A549 (cell line): ENCODE measurements around the gene CTNND2. TPM values are rescaled to one million over a fixed set of nuclear protein-coding genes. Genes with fewer than 3 reads are reported as not detected.

Source experiments
- ATAC-seq, 2 experiments: fragments of 200-7000 bp in 1 of 2; fragments of >200 bp in 1 of 2; cut with Nextera tagmentation in 1 of 2; cut with Tn5 transposase in 1 of 2; 3 replicates each; pipeline versions ENCODE4 v1.8.0 to v1.9.1; 2018 to 2020; ENCODE audit warnings: mild to moderate bottlenecking in 1 of 2, moderate library complexity in 1 of 2
- CTCF ChIA-PET: fragments of 300-600 bp; sonication (Branson Sonifier 250); formaldehyde crosslinking; extraction: SDS; loops from one replicate; lab custom pipeline; 2021; ENCODE audit warnings: antibody characterized with exemption, inconsistent platforms; lab: Yijun Ruan, JAX
- POLR2A ChIA-PET: fragments of 350-600 bp; formaldehyde crosslinking; extraction: SDS; loops from one replicate; lab custom pipeline; 2021; ENCODE audit warnings: antibody characterized with exemption, inconsistent platforms; lab: Yijun Ruan, JAX
- DNase-seq, 2 experiments: peaks; one replicate each; pipeline versions ENCODE4 v3.0.0 to v3.0.0-alpha.2; 2011 to 2016; ENCODE audit warnings: low read depth in 1 of 2, low spot score in 1 of 2
- FAIRE-seq: peaks from 2 replicates; lab custom pipeline; 2011; peaks lifted over from hg19 to GRCh38; lab: Jason Lieb, UNC
- H3K27ac ChIP-seq, 2 experiments: fragments of >200 bp; sonication (Bioruptor Twin); formaldehyde crosslinking; 3 replicates each; pipeline ENCODE4 v1.5.1; 2016 to 2017
- H3K4me1 ChIP-seq: fragments of >200 bp; sonication (Bioruptor Twin); formaldehyde crosslinking; 3 replicates; pipeline ENCODE4 v1.6.1; 2016
- H3K4me2 ChIP-seq: fragments of >200 bp; sonication (Bioruptor Twin); formaldehyde crosslinking; 3 replicates; pipeline ENCODE4 v1.6.1; 2016
- H3K4me3 ChIP-seq: fragments of >200 bp; sonication (Bioruptor Twin); formaldehyde crosslinking; 3 replicates; pipeline ENCODE4 v1.5.1; 2016
- H3K9me3 ChIP-seq: fragments of >200 bp; sonication (Bioruptor Twin); formaldehyde crosslinking; 3 replicates; pipeline ENCODE4 v1.6.1; 2016
- CBX2 ChIP-seq: fragments of 200-600 bp; sonication (generic); IDR thresholded peaks from 2 replicates; pipeline ENCODE4 v1.6.1; 2016; ENCODE audit warnings: low read depth, mild to moderate bottlenecking, borderline replicate concordance
- CBX8 ChIP-seq: fragments of 200-600 bp; sonication (generic); IDR thresholded peaks from 2 replicates; pipeline ENCODE4 v1.6.1; 2016
- CEBPB ChIP-seq, 2 experiments: fragments of >200 bp in 1 of 2; sonication (Bioruptor Twin) in 1 of 2; formaldehyde crosslinking in 1 of 2; IDR thresholded peaks; 2 replicates each; pipeline ENCODE4 v1.6.1; 2012 to 2016
- EP300 ChIP-seq, 2 experiments: fragments of >200 bp; sonication (Bioruptor Twin); formaldehyde crosslinking; IDR thresholded peaks; 2 replicates in 1 of 2; 3 replicates in 1 of 2; pipeline ENCODE4 v1.6.1; 2016 to 2017
- FOSB ChIP-seq: fragments of 250-450 bp; sonication (Bioruptor Pico); IDR thresholded peaks from 2 replicates; pipeline ENCODE4 v1.5.0; 2020; ENCODE audit warnings: mild to moderate bottlenecking, moderate library complexity
- HEYL ChIP-seq: fragments of 250-450 bp; sonication (Bioruptor Pico); IDR thresholded peaks from 2 replicates; pipeline ENCODE4 v1.8.0; 2021; ENCODE audit warnings: mild to moderate bottlenecking, moderate library complexity
- HOXB13 ChIP-seq: fragments of 250-450 bp; sonication (Bioruptor Pico); IDR thresholded peaks from 2 replicates; pipeline ENCODE4 v1.5.0; 2020; ENCODE audit warnings: low read depth, mild to moderate bottlenecking, moderate library complexity
- JUNB ChIP-seq: fragments of >200 bp; sonication (Bioruptor Twin); formaldehyde crosslinking; IDR thresholded peaks from 2 replicates; pipeline ENCODE4 v1.6.1; 2016
- KDM1A ChIP-seq: fragments of 200-600 bp; sonication (generic); IDR thresholded peaks from 2 replicates; pipeline ENCODE4 v1.6.1; 2016; ENCODE audit warnings: low read depth, mild to moderate bottlenecking
- KDM5A ChIP-seq: fragments of 200-600 bp; sonication (generic); IDR thresholded peaks from 2 replicates; pipeline ENCODE4 v1.6.1; 2016; ENCODE audit warnings: antibody characterized with exemption, mild to moderate bottlenecking
- MAZ ChIP-seq: fragments of 150-350 bp; IDR thresholded peaks from 2 replicates; pipeline ENCODE4 v1.6.1; 2014; ENCODE audit warnings: antibody characterized with exemption, low read depth, low read length, borderline replicate concordance
- MYC ChIP-seq: IDR thresholded peaks from 2 replicates; pipeline ENCODE4 v1.6.1; 2012; ENCODE audit warnings: mild to moderate bottlenecking, inconsistent platforms, low read length, improper control_type of control experiment, borderline replicate concordance
- NPAS2 ChIP-seq: fragments of 250-450 bp; sonication (Bioruptor Pico); IDR thresholded peaks from 2 replicates; pipeline ENCODE4 v1.8.0; 2022; ENCODE audit warnings: mild to moderate bottlenecking, moderate library complexity, borderline replicate concordance
- PHF8 ChIP-seq: fragments of 200-600 bp; sonication (generic); IDR thresholded peaks from 2 replicates; pipeline ENCODE4 v1.6.1; 2016; ENCODE audit warnings: low read depth, mild to moderate bottlenecking, antibody characterized with exemption, moderate library complexity, borderline replicate concordance
- POLR2AphosphoS2 ChIP-seq: conservative IDR thresholded peaks from 2 replicates; pipeline ENCODE4 v1.6.1; 2012; ENCODE audit warnings: low read length, improper control_type of control experiment, inconsistent platforms
- RFX5 ChIP-seq: fragments of 450-650 bp; IDR thresholded peaks from 2 replicates; pipeline ENCODE4 v1.7.1; 2014; ENCODE audit warnings: antibody characterized with exemption, mild to moderate bottlenecking, moderate library complexity
- WGBS: methylation state at CpG from one replicate; pipeline ENCODE4 v1.1.6; 2017; ENCODE audit errors: missing lambda C conversion rate; 5-methylcytosine and 5-hydroxymethylcytosine counted together
- polyA plus RNA-seq, 4 experiments: library from polyadenylated mRNA; depleted of rRNA in 3 of 4; stranded (reverse); fragments of >200 nt; fragmentation: RNase III in 1 of 4; extraction: RNeasy Plus Mini Kit Qiagen cat#74134 plus additional on column Dnase treatment in 1 of 4; gene quantifications; 2 replicates in 3 of 4; 3 replicates in 1 of 4; pipeline ENCODE4 v1.2.3, GENCODE V29; 2011 to 2017
- TF ChIP-seq, protein P1 (sequence below): fragments of >200 bp; sonication (Bioruptor Twin); formaldehyde crosslinking; IDR thresholded peaks from 2 replicates; pipeline ENCODE4 v1.6.1; 2016
- TF ChIP-seq, protein P2 (sequence below): IDR thresholded peaks from 2 replicates; pipeline ENCODE4 v1.6.1; 2012; ENCODE audit warnings: low read depth, borderline replicate concordance
- TF ChIP-seq, protein P3 (sequence below): fragments of 200-600 bp; sonication (generic); IDR thresholded peaks from 2 replicates; pipeline ENCODE4 v1.6.1; 2016; ENCODE audit warnings: antibody characterized with exemption, mild to moderate bottlenecking, moderate library complexity
- TF ChIP-seq, protein P4 (sequence below): IDR thresholded peaks from 2 replicates; pipeline ENCODE4 v1.6.1; 2012
- TF ChIP-seq, protein P5 (sequence below): fragments of 250-450 bp; sonication (Bioruptor Pico); IDR thresholded peaks from 2 replicates; pipeline ENCODE4 v1.5.0; 2020; ENCODE audit warnings: low read depth, mild to moderate bottlenecking, moderate library complexity
- TF ChIP-seq, protein P6 (sequence below): fragments of >200 bp; sonication (Bioruptor Twin); formaldehyde crosslinking; IDR thresholded peaks from 3 replicates; pipeline ENCODE4 v1.5.1; 2016
- TF ChIP-seq, protein P7 (sequence below): fragments of 450-650 bp; IDR thresholded peaks from 2 replicates; pipeline ENCODE4 v1.6.1; 2014; ENCODE audit warnings: antibody characterized with exemption

Gene CTNND2
- polyA plus RNA-seq, 2 of the 4 experiments (the other 2 are of a cell fraction): not detected

DNA sequence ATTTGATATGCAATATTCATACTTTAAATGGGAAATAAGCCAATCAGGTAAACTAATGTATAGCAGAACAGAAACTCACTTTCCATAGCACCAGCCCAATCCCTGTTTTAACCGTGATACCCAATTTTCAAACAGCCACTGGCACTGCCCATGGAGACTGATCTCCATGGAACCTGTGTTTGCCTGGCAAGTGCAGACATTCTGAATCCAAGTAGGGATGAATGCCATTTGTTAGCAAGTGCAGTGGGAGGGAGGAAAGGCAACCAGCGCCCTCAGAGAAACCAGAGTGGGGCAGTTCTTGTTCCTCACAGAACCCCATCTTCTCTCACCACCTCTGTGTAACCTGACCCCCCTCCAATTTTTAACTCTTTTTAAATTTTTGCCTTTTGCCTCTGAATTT, 229.1 kb downstream of the CTNND2 start:
- FAIRE-seq (no peak), DNase-seq (no peak), ATAC-seq (no peak)
- Histone ChIP-seq H3K27ac (no peak overlapping the region), H3K9me3 (no peaks in the 10 kb centered on the region), H3K4me1 (no peaks in the 10 kb centered on the region), H3K4me3 (no peak overlapping the region), H3K4me2 (no peak overlapping the region)
- CTCF ChIA-PET: no interaction called here
- WGBS: 5% methylated on average over 2 of the region's 2 CpGs
- POLR2A ChIA-PET: no interaction called here
- no peak for TF ChIP-seq CEBPB (IDR thresholded peaks at IDR 0.05)
- no peak for TF ChIP-seq PHF8
- TF ChIP-seq POLR2AphosphoS2: no peak
- no peak for TF ChIP-seq FOSB
- no peak for TF ChIP-seq MYC
- no peak for TF ChIP-seq KDM1A
- no peak for TF ChIP-seq CBX8
- TF ChIP-seq, protein P1, sequence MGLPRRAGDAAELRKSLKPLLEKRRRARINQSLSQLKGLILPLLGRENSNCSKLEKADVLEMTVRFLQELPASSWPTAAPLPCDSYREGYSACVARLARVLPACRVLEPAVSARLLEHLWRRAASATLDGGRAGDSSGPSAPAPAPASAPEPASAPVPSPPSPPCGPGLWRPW: no peak

DNA sequence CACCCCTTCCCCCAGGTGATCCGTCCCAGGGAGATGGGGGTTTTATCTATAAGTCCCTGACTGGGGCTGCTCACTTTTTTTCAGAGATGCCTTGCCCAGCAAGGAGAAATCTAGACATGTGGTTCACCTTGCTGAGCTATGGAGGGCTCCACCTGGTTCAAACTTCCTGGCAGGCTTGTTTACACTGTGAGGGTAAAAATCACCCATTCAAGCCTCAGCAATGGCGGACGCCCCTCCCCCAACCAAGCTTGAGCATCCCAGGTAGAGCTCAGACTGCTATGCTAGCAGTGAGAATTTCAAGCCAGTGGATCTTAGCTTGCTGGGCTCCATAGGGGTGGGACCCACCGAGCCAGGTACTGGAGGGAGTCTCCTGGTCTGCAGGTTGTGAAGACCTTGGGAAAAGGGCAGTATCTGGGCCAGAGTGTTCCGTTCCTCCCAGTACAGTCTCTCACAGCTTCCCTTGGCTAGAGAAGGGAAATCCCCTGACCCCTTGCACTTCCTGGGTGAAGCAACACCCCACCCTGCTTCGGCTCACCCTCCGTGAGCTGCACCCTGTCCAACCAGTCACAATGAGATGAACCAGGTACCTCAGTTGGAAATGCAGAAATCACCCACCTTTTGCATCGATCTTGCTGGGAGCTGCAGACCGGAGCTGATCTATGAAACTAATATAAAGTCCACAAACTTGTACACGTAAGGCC, 231.7 kb downstream of the CTNND2 start:
- no peaks in the 10 kb centered on the region for H3K4me1 ChIP-seq
- 14% methylated on average over 8 of the region's 10 CpGs for WGBS
- no peak overlapping the region for H3K27ac ChIP-seq
- H3K4me3 ChIP-seq: no peak overlapping the region
- ChIA-PET POLR2A (no interaction called here), CTCF (no interaction called here)
- FAIRE-seq (no peak), ATAC-seq (no peak), DNase-seq (no peak)
- TF ChIP-seq KDM5A: no peak
- TF ChIP-seq, protein P2, sequence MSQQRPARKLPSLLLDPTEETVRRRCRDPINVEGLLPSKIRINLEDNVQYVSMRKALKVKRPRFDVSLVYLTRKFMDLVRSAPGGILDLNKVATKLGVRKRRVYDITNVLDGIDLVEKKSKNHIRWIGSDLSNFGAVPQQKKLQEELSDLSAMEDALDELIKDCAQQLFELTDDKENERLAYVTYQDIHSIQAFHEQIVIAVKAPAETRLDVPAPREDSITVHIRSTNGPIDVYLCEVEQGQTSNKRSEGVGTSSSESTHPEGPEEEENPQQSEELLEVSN: no peak
- no peak for TF ChIP-seq JUNB
- TF ChIP-seq MYC: no peak
- TF ChIP-seq, protein P3, sequence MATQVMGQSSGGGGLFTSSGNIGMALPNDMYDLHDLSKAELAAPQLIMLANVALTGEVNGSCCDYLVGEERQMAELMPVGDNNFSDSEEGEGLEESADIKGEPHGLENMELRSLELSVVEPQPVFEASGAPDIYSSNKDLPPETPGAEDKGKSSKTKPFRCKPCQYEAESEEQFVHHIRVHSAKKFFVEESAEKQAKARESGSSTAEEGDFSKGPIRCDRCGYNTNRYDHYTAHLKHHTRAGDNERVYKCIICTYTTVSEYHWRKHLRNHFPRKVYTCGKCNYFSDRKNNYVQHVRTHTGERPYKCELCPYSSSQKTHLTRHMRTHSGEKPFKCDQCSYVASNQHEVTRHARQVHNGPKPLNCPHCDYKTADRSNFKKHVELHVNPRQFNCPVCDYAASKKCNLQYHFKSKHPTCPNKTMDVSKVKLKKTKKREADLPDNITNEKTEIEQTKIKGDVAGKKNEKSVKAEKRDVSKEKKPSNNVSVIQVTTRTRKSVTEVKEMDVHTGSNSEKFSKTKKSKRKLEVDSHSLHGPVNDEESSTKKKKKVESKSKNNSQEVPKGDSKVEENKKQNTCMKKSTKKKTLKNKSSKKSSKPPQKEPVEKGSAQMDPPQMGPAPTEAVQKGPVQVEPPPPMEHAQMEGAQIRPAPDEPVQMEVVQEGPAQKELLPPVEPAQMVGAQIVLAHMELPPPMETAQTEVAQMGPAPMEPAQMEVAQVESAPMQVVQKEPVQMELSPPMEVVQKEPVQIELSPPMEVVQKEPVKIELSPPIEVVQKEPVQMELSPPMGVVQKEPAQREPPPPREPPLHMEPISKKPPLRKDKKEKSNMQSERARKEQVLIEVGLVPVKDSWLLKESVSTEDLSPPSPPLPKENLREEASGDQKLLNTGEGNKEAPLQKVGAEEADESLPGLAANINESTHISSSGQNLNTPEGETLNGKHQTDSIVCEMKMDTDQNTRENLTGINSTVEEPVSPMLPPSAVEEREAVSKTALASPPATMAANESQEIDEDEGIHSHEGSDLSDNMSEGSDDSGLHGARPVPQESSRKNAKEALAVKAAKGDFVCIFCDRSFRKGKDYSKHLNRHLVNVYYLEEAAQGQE: no peak
- no peak for TF ChIP-seq HEYL (CRISPR knock-in tag)
- TF ChIP-seq, protein P4, sequence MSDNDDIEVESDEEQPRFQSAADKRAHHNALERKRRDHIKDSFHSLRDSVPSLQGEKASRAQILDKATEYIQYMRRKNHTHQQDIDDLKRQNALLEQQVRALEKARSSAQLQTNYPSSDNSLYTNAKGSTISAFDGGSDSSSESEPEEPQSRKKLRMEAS: no peak
- no peak for TF ChIP-seq KDM1A
- TF ChIP-seq, protein P5, sequence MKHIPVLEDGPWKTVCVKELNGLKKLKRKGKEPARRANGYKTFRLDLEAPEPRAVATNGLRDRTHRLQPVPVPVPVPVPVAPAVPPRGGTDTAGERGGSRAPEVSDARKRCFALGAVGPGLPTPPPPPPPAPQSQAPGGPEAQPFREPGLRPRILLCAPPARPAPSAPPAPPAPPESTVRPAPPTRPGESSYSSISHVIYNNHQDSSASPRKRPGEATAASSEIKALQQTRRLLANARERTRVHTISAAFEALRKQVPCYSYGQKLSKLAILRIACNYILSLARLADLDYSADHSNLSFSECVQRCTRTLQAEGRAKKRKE: no peak
- TF ChIP-seq NPAS2 (CRISPR knock-in tag): no peak
- TF ChIP-seq EP300 (IDR thresholded peaks at IDR 0.05): no peak
- TF ChIP-seq CBX2: no peak
- no peak for TF ChIP-seq RFX5
- TF ChIP-seq MAZ: no peak
- TF ChIP-seq, protein P6, sequence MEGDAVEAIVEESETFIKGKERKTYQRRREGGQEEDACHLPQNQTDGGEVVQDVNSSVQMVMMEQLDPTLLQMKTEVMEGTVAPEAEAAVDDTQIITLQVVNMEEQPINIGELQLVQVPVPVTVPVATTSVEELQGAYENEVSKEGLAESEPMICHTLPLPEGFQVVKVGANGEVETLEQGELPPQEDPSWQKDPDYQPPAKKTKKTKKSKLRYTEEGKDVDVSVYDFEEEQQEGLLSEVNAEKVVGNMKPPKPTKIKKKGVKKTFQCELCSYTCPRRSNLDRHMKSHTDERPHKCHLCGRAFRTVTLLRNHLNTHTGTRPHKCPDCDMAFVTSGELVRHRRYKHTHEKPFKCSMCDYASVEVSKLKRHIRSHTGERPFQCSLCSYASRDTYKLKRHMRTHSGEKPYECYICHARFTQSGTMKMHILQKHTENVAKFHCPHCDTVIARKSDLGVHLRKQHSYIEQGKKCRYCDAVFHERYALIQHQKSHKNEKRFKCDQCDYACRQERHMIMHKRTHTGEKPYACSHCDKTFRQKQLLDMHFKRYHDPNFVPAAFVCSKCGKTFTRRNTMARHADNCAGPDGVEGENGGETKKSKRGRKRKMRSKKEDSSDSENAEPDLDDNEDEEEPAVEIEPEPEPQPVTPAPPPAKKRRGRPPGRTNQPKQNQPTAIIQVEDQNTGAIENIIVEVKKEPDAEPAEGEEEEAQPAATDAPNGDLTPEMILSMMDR: no peak
- TF ChIP-seq, protein P7, sequence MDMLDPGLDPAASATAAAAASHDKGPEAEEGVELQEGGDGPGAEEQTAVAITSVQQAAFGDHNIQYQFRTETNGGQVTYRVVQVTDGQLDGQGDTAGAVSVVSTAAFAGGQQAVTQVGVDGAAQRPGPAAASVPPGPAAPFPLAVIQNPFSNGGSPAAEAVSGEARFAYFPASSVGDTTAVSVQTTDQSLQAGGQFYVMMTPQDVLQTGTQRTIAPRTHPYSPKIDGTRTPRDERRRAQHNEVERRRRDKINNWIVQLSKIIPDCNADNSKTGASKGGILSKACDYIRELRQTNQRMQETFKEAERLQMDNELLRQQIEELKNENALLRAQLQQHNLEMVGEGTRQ: no peak
- no peak for TF ChIP-seq HOXB13
- no peak for TF ChIP-seq POLR2AphosphoS2
- H3K9me3 ChIP-seq: no peaks in the 10 kb centered on the region
- H3K4me2 ChIP-seq: no peak overlapping the region
